ENCODE measurements around the gene PLXNA3.

- TF ChIP-seq EZH2 (IDR thresholded peaks at IDR 0.05) (no peak), POLR2AphosphoS5 (IDR thresholded peaks at IDR 0.05; ENCODE audit: borderline replicate concordance, low read depth, low read length) (no peak), FOXP2 (optimal IDR thresholded peaks at IDR 0.05; ENCODE audit: control extremely low read depth, extremely low read length, insufficient read depth) (no peak)
These were observed 23.1 kb downstream of the PLXNA3 start for GRCh38 chrX:154481195-154481594.

Data from SK-N-MC (cell line).